GM12891 (cell line): Measurements from ENCODE around the gene IGFBP7.

ENCODE experiments used
- DNase-seq: peaks from one replicate; pipeline ENCODE4 v3.0.0; 2011; ENCODE audit warnings: low spot score; ENCODE audit not compliant: insufficient read length
- FAIRE-seq: peaks from 2 replicates; lab custom pipeline; 2011; peaks lifted over from hg19 to GRCh38; lab: Jason Lieb, UNC
- PAX5 ChIP-seq: IDR thresholded peaks from 2 replicates; pipeline ENCODE4 v1.6.1; 2011; ENCODE audit warnings: low read length, moderate library complexity, mild to moderate bottlenecking; ENCODE audit not compliant: insufficient read depth, severe bottlenecking
- POLR2A ChIP-seq: IDR thresholded peaks from 2 replicates; pipeline ENCODE4 v1.6.1; 2011; ENCODE audit warnings: low read depth, low read length, control low read depth
- POLR2AphosphoS5 ChIP-seq: IDR thresholded peaks from 2 replicates; pipeline ENCODE4 v1.6.1; 2011; ENCODE audit warnings: low read depth, low read length, control low read depth
- POU2F2 ChIP-seq: IDR thresholded peaks from 2 replicates; pipeline ENCODE4 v1.6.1; 2011; ENCODE audit warnings: low read depth, mild to moderate bottlenecking, control low read depth, low read length, moderate library complexity
- SPI1 ChIP-seq: IDR thresholded peaks from 2 replicates; pipeline ENCODE4 v1.6.1; 2011; ENCODE audit warnings: low read depth, low read length, control low read depth
- TAF1 ChIP-seq: IDR thresholded peaks from 2 replicates; pipeline ENCODE4 v1.6.1; 2011; ENCODE audit warnings: low read depth, low read length, control low read depth

Gene IGFBP7

GRCh38 chr4:57077550-57078343 lies 32.4 kb downstream of the IGFBP7 start:
- TF ChIP-seq SPI1 (no peak), POLR2A (no peak), TAF1 (no peak), POU2F2 (no peak), PAX5 (no peak), POLR2AphosphoS5 (no peak)
- DNase-seq (no peak), FAIRE-seq (no peak)

GRCh38 chr4:57076646-57077045 lies 33.5 kb downstream of the IGFBP7 start:
- no peak for TF ChIP-seq TAF1
- TF ChIP-seq SPI1: no peak
- no peak for TF ChIP-seq POU2F2
- TF ChIP-seq PAX5: no peak
- no peak for TF ChIP-seq POLR2A
- TF ChIP-seq POLR2AphosphoS5: no peak
- DNase-seq (no peak), FAIRE-seq (no peak)

GRCh38 chr4:57075367-57075766 lies 34.8 kb downstream of the IGFBP7 start:
- TF ChIP-seq POLR2A: no peak
- TF ChIP-seq POU2F2: no peak
- TF ChIP-seq SPI1: no peak
- no peak for TF ChIP-seq TAF1
- TF ChIP-seq PAX5: no peak
- no peak for TF ChIP-seq POLR2AphosphoS5
- FAIRE-seq: no peak
- no peak for DNase-seq

- FAIRE-seq (no peak), DNase-seq (no peak)
- TF ChIP-seq POU2F2 (no peak), TAF1 (no peak), PAX5 (no peak), POLR2A (no peak), POLR2AphosphoS5 (no peak), SPI1 (no peak)
Measured at GRCh38 chr4:57074744-57075143, 35.4 kb downstream of the IGFBP7 start.

DNA sequence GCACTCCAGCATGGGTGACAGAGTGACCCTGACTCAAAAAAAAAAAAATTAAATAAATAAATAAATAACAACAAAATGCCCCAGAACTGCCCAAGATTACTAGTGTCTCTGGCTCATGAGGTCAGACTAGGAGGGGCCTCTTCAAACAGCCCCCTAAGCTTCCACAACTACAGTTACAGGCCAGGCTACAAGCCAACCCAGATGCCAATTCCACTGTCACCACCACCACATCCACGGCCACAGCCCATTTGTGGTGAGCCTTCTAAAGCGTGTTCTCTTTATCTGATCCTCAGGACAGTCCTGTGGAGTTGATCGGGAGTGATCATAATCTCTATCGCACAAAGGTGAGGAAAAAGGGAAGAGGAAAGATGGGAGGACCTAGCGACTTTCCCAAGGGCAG lies 36.6 kb downstream of the IGFBP7 start:
- no peak for FAIRE-seq
- no peak for DNase-seq
- TF ChIP-seq POLR2AphosphoS5: no peak
- no peak for TF ChIP-seq TAF1

GRCh38 chr4:57071326-57071725 lies 38.9 kb downstream of the IGFBP7 start:
- DNase-seq (no peak), FAIRE-seq (no peak)
- TF ChIP-seq TAF1 (no peak), POU2F2 (no peak), SPI1 (no peak), POLR2AphosphoS5 (no peak), PAX5 (no peak), POLR2A (no peak)

GRCh38 chr4:57070461-57070860 lies 39.7 kb downstream of the IGFBP7 start:
- no peak for TF ChIP-seq POU2F2
- no peak for TF ChIP-seq PAX5
- FAIRE-seq: no peak
- no peak for DNase-seq

- FAIRE-seq (no peak), DNase-seq (no peak)
- TF ChIP-seq PAX5 (no peak), POLR2AphosphoS5 (no peak), SPI1 (no peak), TAF1 (no peak), POU2F2 (no peak), POLR2A (no peak)
Measured at GRCh38 chr4:57068237-57068981, 41.8 kb downstream of the IGFBP7 start.

DNA sequence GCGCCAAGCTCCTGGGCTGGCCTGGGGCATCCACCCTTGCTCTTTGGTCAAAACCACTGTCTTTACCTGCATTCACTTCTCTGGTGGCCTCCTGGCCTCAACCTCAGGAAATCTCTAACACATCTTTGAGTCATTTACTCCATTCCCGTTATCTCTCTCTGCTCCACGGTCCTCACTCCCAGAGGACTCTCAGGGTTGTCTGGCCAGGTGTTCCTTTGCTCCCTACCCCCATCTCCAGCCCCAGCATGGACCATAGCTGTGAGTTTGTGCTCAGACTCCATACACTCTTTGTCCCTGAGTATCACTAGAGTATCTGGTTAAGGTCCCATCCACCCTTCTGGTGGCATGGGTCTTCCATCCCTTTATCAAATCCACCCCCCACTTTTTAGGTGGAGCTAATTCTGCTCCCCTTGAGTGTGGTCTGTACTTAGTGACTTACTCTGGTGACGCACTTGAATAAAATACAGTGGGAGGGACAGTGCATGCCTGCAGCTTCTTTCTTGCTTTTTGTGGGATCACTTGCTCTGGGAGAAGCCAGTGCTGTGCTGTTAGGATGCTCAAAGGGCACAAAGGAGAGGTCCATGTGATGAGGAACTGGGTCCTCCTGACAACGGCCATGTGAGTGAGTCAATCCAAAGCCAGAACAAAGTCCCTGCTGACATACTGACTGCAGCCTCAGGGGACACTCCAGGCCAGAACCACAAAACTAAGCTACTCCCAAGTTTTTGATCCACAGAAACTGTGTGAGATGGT lies 44.3 kb downstream of the IGFBP7 start:
- FAIRE-seq: no peak
- no peak for TF ChIP-seq POLR2AphosphoS5
- no peak for TF ChIP-seq SPI1
- DNase-seq: no peak
